Osteocyte (in vitro differentiated cells): ENCODE measurements around the gene PPP1R1B. TPM values are rescaled to one million over a fixed set of nuclear protein-coding genes. Genes with fewer than 3 reads are reported as not detected.

ENCODE experiments used
- DNase-seq: peaks from one replicate; pipeline ENCODE4 v3.0.0; 2021; ENCODE audit warnings: mixed read lengths; ENCODE audit not compliant: unreplicated experiment; ENCODE audit errors: extremely low spot score
- H3K27ac Mint-ChIP-seq: one replicate; pipeline ENCODE4 v1.8.0; 2021; ENCODE audit warnings: mild to moderate bottlenecking, mixed read lengths; ENCODE audit not compliant: unreplicated experiment
- H3K27me3 Mint-ChIP-seq: one replicate; pipeline ENCODE4 v1.8.0; 2021; ENCODE audit warnings: mixed read lengths; ENCODE audit not compliant: unreplicated experiment
- H3K36me3 Mint-ChIP-seq: one replicate; pipeline ENCODE4 v1.8.0; 2021; ENCODE audit warnings: mixed read lengths; ENCODE audit not compliant: unreplicated experiment
- H3K4me1 Mint-ChIP-seq: one replicate; pipeline ENCODE4 v1.8.0; 2021; ENCODE audit warnings: mixed read lengths; ENCODE audit not compliant: unreplicated experiment
- H3K4me3 Mint-ChIP-seq: one replicate; pipeline ENCODE4 v1.8.0; 2021; ENCODE audit warnings: mild to moderate bottlenecking, moderate library complexity, mixed read lengths; ENCODE audit not compliant: unreplicated experiment
- H3K9me3 Mint-ChIP-seq: one replicate; pipeline ENCODE4 v1.8.0; 2021; ENCODE audit warnings: mixed read lengths; ENCODE audit not compliant: unreplicated experiment
- total RNA-seq: library from RNA; stranded (reverse); gene quantifications from 2 replicates; pipeline ENCODE4 v1.2.1, GENCODE V29; 2021
- TF ChIP-seq, protein P1 (sequence below): fragments of 200-600 bp; sonication (generic); IDR thresholded peaks from 2 replicates; pipeline ENCODE4 v1.5.0; 2021; ENCODE audit warnings: antibody characterized with exemption, mild to moderate bottlenecking, moderate library complexity

Gene PPP1R1B
- total RNA-seq, 1 donor from 2014 or later = 4.5 TPM

DNA sequence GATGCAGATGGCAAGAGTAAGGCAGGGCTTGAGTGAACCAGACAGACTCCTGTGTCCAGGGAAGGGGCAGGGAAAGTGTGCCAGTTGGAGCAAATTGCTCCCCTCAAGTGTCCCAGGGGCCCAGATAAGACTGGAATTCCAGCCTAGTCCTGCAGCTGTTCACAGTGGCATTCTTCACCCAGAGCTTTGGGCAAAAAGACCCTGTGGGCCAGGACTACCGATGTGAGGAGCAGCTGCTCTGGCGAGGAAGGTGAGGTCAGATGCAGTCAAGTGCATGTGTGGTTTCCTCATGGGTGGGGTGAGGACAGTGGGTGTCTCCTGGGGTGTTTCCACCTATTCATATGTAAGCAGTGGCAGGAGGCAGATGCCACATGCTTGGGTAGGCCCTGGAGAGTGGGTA is 33.4 kb upstream of the PPP1R1B start:
- Mint-ChIP-seq H3K4me3 (no peak overlapping the region), H3K27ac (no peak overlapping the region)
- TF ChIP-seq, protein P1, sequence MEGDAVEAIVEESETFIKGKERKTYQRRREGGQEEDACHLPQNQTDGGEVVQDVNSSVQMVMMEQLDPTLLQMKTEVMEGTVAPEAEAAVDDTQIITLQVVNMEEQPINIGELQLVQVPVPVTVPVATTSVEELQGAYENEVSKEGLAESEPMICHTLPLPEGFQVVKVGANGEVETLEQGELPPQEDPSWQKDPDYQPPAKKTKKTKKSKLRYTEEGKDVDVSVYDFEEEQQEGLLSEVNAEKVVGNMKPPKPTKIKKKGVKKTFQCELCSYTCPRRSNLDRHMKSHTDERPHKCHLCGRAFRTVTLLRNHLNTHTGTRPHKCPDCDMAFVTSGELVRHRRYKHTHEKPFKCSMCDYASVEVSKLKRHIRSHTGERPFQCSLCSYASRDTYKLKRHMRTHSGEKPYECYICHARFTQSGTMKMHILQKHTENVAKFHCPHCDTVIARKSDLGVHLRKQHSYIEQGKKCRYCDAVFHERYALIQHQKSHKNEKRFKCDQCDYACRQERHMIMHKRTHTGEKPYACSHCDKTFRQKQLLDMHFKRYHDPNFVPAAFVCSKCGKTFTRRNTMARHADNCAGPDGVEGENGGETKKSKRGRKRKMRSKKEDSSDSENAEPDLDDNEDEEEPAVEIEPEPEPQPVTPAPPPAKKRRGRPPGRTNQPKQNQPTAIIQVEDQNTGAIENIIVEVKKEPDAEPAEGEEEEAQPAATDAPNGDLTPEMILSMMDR = no peak

DNA sequence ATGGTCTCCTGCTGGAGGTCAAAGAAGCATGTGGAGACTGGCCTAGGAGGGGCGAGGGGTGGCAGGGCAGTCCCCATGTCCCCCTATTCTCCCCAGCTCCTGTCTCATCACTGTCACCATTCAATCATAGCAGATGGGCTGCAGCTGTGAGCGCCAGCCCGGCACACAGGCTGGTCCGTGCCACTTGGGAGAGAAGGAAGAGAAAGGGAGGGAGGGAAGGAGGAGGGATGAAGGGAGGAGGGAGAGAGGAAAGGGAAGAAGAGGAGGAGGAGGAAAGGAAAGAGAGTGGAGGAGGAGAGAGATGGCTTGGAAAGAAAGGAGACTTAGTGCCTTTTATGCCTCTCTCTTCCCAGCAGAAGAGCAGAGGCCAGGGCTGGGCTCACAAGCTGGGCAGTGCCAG is 31.5 kb upstream of the PPP1R1B start:
- H3K9me3 Mint-ChIP-seq = peaks cover 4% of the 10 kb centered on the region
- peaks cover 87% of the 10 kb centered on the region for H3K27me3 Mint-ChIP-seq
- DNase-seq = no peak
- no peaks in the 10 kb centered on the region for H3K36me3 Mint-ChIP-seq
- no peak overlapping the region for H3K4me3 Mint-ChIP-seq
- TF ChIP-seq, protein P1 = no peak
- no peak overlapping the region for H3K27ac Mint-ChIP-seq
- peaks cover 17% of the 10 kb centered on the region for H3K4me1 Mint-ChIP-seq

More for the DNA sequence above, 33.4 kb upstream of the PPP1R1B start:
- DNase-seq = no peak
- peaks cover 83% of the 10 kb centered on the region for H3K27me3 Mint-ChIP-seq
- peaks cover 13% of the 10 kb centered on the region for H3K4me1 Mint-ChIP-seq
- H3K9me3 Mint-ChIP-seq = peaks cover 4% of the 10 kb centered on the region
- H3K36me3 Mint-ChIP-seq = no peaks in the 10 kb centered on the region

DNA sequence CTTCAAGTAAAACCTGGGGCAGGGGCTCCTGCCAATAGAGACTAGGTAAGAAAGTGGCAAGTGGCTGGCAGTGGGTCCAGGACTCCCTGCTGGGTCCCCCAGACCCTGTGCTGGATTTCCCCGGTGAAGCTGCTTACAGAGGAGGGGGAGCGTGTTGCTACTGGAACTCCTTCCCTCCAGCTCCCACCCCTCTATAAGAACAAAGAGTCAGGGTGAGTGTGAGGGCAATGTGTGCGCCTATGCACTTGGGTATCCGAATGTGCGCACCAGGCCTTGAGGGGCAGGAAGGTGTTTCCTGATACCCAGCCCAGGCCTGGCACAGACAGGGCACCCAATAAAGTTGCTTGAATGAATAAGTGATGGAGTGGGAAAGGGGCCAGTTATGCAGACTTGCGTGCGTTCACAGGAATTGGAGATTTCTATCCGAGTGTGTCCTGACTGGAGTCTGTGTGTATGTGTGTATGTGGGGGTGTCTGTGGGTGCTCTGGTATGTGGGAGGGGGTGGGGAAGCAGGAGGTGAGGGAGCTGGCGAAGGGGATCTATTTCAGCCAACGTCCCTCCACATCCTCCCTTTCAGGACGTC is 30.7 kb upstream of the PPP1R1B start:
- H3K4me1 Mint-ChIP-seq = peaks cover 17% of the 10 kb centered on the region
- peaks cover 4% of the 10 kb centered on the region for H3K9me3 Mint-ChIP-seq
- H3K27me3 Mint-ChIP-seq = peaks cover 87% of the 10 kb centered on the region
- H3K4me3 Mint-ChIP-seq = no peak overlapping the region
- H3K36me3 Mint-ChIP-seq = peaks cover under 1% of the 10 kb centered on the region
- no peak overlapping the region for H3K27ac Mint-ChIP-seq
- no peak for DNase-seq
- TF ChIP-seq, protein P1 = no peak

DNA sequence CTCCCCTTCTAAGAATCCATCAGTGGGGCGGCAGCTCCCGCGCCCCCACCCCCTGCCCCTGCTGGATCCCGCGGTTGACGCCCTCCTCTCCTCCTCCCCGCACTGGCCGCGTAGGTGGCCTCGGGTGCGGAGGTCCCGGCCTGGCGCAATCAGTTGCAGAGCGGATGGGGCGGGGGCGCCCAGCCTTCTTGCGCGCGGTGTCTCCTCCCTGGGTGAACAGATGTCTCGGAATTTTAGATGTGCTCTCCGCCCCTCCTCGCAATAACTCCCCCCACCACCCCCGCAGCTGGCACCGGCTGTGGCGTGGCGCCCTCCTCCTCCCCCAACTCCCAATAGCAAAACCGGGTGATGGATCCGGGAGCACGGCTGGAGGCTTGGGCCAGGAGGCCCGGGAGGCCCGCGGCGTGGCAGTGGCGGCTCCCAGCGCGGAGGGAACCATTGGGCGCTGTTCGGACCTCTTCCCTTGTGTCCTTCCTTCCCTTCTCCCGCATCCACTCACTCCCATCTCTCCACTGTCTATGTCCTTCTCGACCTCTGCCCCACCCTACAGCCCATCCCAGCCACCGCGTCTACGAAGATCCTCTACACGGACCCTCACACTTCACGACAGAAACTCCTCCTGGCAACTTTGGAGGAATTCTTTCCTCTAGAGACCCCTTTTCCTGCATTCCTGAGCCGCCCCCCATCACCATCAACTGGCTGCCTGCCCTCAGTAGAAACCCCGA is 30.0 kb upstream of the PPP1R1B start:
- DNase-seq = no peak
- TF ChIP-seq, protein P1 = no peak
- Mint-ChIP-seq H3K27me3 (peaks cover 88% of the 10 kb centered on the region), H3K9me3 (peaks cover 4% of the 10 kb centered on the region), H3K27ac (no peak overlapping the region), H3K4me1 (peaks cover 17% of the 10 kb centered on the region), H3K36me3 (peaks cover 3% of the 10 kb centered on the region), H3K4me3 (no peak overlapping the region)

DNA sequence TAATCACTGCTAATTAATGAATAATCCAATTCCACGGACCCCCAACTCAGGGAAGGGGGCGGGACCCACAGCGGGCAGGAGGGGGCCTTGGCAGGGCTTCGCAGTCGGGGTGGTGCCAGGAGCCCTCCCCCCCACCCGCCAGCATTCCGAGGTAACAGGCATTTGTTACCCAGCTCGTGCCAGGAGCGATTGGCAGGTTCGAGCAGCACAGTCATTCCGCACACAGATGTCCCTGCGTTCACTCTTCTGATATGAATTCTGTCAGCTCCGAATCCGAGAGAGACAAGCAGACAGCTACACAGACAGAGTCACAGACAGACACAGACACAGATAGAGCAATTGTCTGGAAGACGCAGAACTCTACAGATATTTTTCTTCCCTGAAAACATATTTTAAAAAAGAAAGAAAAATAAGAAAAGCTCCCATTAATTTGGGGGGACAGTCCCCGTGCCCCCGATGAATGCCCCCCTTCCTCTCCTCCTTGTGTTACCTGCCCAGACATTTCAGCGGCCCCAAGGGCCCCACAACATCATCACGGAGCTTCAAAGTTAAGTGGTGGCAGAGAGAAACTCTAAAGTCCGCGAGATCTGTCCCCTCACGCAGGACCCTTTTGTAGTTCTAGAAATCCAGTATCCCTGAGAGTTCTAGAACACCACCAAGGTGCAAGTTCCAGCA is 29.2 kb upstream of the PPP1R1B start:
- Mint-ChIP-seq H3K9me3 (peaks cover under 1% of the 10 kb centered on the region), H3K27me3 (peaks cover 90% of the 10 kb centered on the region), H3K4me1 (peaks cover 17% of the 10 kb centered on the region), H3K36me3 (peaks cover 3% of the 10 kb centered on the region), H3K27ac (no peak overlapping the region), H3K4me3 (no peak overlapping the region)
- TF ChIP-seq, protein P1 = no peak
- DNase-seq = no peak
